ENCODE results near the gene HLCS.

The HLCS gene

GRCh38 chr21:36704958-36705678 lies 261.4 kb downstream of the HLCS start:
- Histone ChIP-seq H3K4me3 (ENCODE audit: low read depth in 1 of 5, low read length in 5 of 5) (peak overlapping the region in 2 of 5 donors; percentile 2 to 13), H3K4me1 (ENCODE audit: control insufficient read depth in 5 of 5, insufficient read depth in 5 of 5, low read length in 5 of 5) (peaks cover 0 to 67% (median 40%) of the 10 kb centered on the region in 5 donors), H3K9me3 (ENCODE audit: control insufficient read depth in 5 of 5, low read length in 5 of 5) (no peaks in the 10 kb centered on the region), H3K27ac (ENCODE audit: low read depth, low read length) (no peak overlapping the region), H3K9ac (ENCODE audit: low read length in 5 of 5) (no peak overlapping the region), H3K36me3 (ENCODE audit: control insufficient read depth in 5 of 5, insufficient read depth in 5 of 5, low read length in 5 of 5) (no peaks in the 10 kb centered on the region), H3K27me3 (ENCODE audit: control insufficient read depth in 5 of 5, insufficient read depth in 4 of 5, low read length in 5 of 5) (peaks cover 55 to 99% (median 90%) of the 10 kb centered on the region in 5 donors)

- Histone ChIP-seq H3K36me3 (ENCODE audit: control insufficient read depth in 5 of 5, insufficient read depth in 5 of 5, low read length in 5 of 5) (no peaks in the 10 kb centered on the region), H3K27me3 (ENCODE audit: control insufficient read depth in 5 of 5, insufficient read depth in 4 of 5, low read length in 5 of 5) (peaks cover 50 to 99% (median 89%) of the 10 kb centered on the region in 5 donors), H3K4me3 (ENCODE audit: low read depth in 1 of 5, low read length in 5 of 5) (no peak overlapping the region), H3K4me1 (ENCODE audit: control insufficient read depth in 5 of 5, insufficient read depth in 5 of 5, low read length in 5 of 5) (peaks cover 0 to 67% (median 46%) of the 10 kb centered on the region in 5 donors), H3K9ac (ENCODE audit: low read length in 5 of 5) (no peak overlapping the region), H3K9me3 (ENCODE audit: control insufficient read depth in 5 of 5, low read length in 5 of 5) (no peaks in the 10 kb centered on the region), H3K27ac (ENCODE audit: low read depth, low read length) (no peak overlapping the region)
Observed at GRCh38 chr21:36704281-36704957, 262.1 kb downstream of the HLCS start.

GRCh38 chr21:36703626-36704280 lies 262.7 kb downstream of the HLCS start:
- H3K36me3 ChIP-seq (ENCODE audit: control insufficient read depth in 5 of 5, insufficient read depth in 5 of 5, low read length in 5 of 5): no peaks in the 10 kb centered on the region
- H3K27ac ChIP-seq (ENCODE audit: low read depth, low read length): no peak overlapping the region
- peaks cover 0 to 66% (median 45%) of the 10 kb centered on the region in 5 donors for H3K4me1 ChIP-seq (ENCODE audit: control insufficient read depth in 5 of 5, insufficient read depth in 5 of 5, low read length in 5 of 5)
- H3K9me3 ChIP-seq (ENCODE audit: control insufficient read depth in 5 of 5, low read length in 5 of 5): no peaks in the 10 kb centered on the region
- no peak overlapping the region for H3K4me3 ChIP-seq (ENCODE audit: low read depth in 1 of 5, low read length in 5 of 5)
- H3K27me3 ChIP-seq (ENCODE audit: control insufficient read depth in 5 of 5, insufficient read depth in 4 of 5, low read length in 5 of 5): peaks cover 48 to 97% (median 88%) of the 10 kb centered on the region in 5 donors
- no peak overlapping the region for H3K9ac ChIP-seq (ENCODE audit: low read length in 5 of 5)

GRCh38 chr21:36703123-36703522 lies 263.3 kb downstream of the HLCS start:
- Histone ChIP-seq H3K27me3 (ENCODE audit: control insufficient read depth in 5 of 5, insufficient read depth in 4 of 5, low read length in 5 of 5) (peaks cover 44 to 97% (median 86%) of the 10 kb centered on the region in 5 donors), H3K4me1 (ENCODE audit: control insufficient read depth in 5 of 5, insufficient read depth in 5 of 5, low read length in 5 of 5) (peaks cover 0 to 66% (median 44%) of the 10 kb centered on the region in 5 donors), H3K9ac (ENCODE audit: low read length in 5 of 5) (no peak overlapping the region), H3K4me3 (ENCODE audit: low read depth in 1 of 5, low read length in 5 of 5) (no peak overlapping the region), H3K9me3 (ENCODE audit: control insufficient read depth in 5 of 5, low read length in 5 of 5) (no peaks in the 10 kb centered on the region), H3K36me3 (ENCODE audit: control insufficient read depth in 5 of 5, insufficient read depth in 5 of 5, low read length in 5 of 5) (no peaks in the 10 kb centered on the region), H3K27ac (ENCODE audit: low read depth, low read length) (no peak overlapping the region)

- no peak overlapping the region for H3K4me3 ChIP-seq (ENCODE audit: low read depth in 1 of 5, low read length in 5 of 5)
- peaks cover 46 to 98% (median 88%) of the 10 kb centered on the region in 5 donors for H3K27me3 ChIP-seq (ENCODE audit: control insufficient read depth in 5 of 5, insufficient read depth in 4 of 5, low read length in 5 of 5)
- H3K9ac ChIP-seq (ENCODE audit: low read length in 5 of 5): no peak overlapping the region
- H3K9me3 ChIP-seq (ENCODE audit: control insufficient read depth in 5 of 5, low read length in 5 of 5): no peaks in the 10 kb centered on the region
- no peaks in the 10 kb centered on the region for H3K36me3 ChIP-seq (ENCODE audit: control insufficient read depth in 5 of 5, insufficient read depth in 5 of 5, low read length in 5 of 5)
- H3K4me1 ChIP-seq (ENCODE audit: control insufficient read depth in 5 of 5, insufficient read depth in 5 of 5, low read length in 5 of 5): peaks cover 0 to 66% (median 48%) of the 10 kb centered on the region in 5 donors
- H3K27ac ChIP-seq (ENCODE audit: low read depth, low read length): no peak overlapping the region
Observed at GRCh38 chr21:36702622-36702968, 263.9 kb downstream of the HLCS start.

GRCh38 chr21:36701756-36702621 lies 264.5 kb downstream of the HLCS start:
- Histone ChIP-seq H3K4me1 (ENCODE audit: control insufficient read depth in 5 of 5, insufficient read depth in 5 of 5, low read length in 5 of 5) (peaks cover 0 to 68% (median 53%) of the 10 kb centered on the region in 5 donors), H3K4me3 (ENCODE audit: low read depth in 1 of 5, low read length in 5 of 5) (peak overlapping the region in 3 of 5 donors; percentile 32 to 66 (median 50)), H3K27me3 (ENCODE audit: control insufficient read depth in 5 of 5, insufficient read depth in 4 of 5, low read length in 5 of 5) (peaks cover 49 to 98% (median 88%) of the 10 kb centered on the region in 5 donors)

GRCh38 chr21:36700971-36701755 lies 265.3 kb downstream of the HLCS start:
- H3K27ac ChIP-seq (ENCODE audit: low read depth, low read length): no peak overlapping the region
- H3K9me3 ChIP-seq (ENCODE audit: control insufficient read depth in 5 of 5, low read length in 5 of 5): peaks cover 0 to 3% (median 0%) of the 10 kb centered on the region in 5 donors
- peak overlapping the region in 1 of 5 donors; percentile 30 for H3K9ac ChIP-seq (ENCODE audit: low read length in 5 of 5)
- peaks cover 49 to 98% (median 89%) of the 10 kb centered on the region in 5 donors for H3K27me3 ChIP-seq (ENCODE audit: control insufficient read depth in 5 of 5, insufficient read depth in 4 of 5, low read length in 5 of 5)
- peaks cover 0 to 63% (median 51%) of the 10 kb centered on the region in 5 donors for H3K4me1 ChIP-seq (ENCODE audit: control insufficient read depth in 5 of 5, insufficient read depth in 5 of 5, low read length in 5 of 5)
- peak overlapping the region in 4 of 5 donors; percentile 36 to 66 (median 47) for H3K4me3 ChIP-seq (ENCODE audit: low read depth in 1 of 5, low read length in 5 of 5)
- no peaks in the 10 kb centered on the region for H3K36me3 ChIP-seq (ENCODE audit: control insufficient read depth in 5 of 5, insufficient read depth in 5 of 5, low read length in 5 of 5)

More at GRCh38 chr21:36701756-36702621, 264.5 kb downstream of the HLCS start:
- H3K9ac ChIP-seq (ENCODE audit: low read length in 5 of 5): no peak overlapping the region
- H3K9me3 ChIP-seq (ENCODE audit: control insufficient read depth in 5 of 5, low read length in 5 of 5): no peaks in the 10 kb centered on the region
- H3K27ac ChIP-seq (ENCODE audit: low read depth, low read length): no peak overlapping the region
- no peaks in the 10 kb centered on the region for H3K36me3 ChIP-seq (ENCODE audit: control insufficient read depth in 5 of 5, insufficient read depth in 5 of 5, low read length in 5 of 5)
